ENCODE results near the gene MAP7D2. TPM values are rescaled to one million over a fixed set of nuclear protein-coding genes. Genes with fewer than 3 reads are reported as not detected.

MAP7D2 gene
- total RNA-seq, 4 donors from 2014 or later: 0.60 to 1.5 TPM; not detected in 2

DNA sequence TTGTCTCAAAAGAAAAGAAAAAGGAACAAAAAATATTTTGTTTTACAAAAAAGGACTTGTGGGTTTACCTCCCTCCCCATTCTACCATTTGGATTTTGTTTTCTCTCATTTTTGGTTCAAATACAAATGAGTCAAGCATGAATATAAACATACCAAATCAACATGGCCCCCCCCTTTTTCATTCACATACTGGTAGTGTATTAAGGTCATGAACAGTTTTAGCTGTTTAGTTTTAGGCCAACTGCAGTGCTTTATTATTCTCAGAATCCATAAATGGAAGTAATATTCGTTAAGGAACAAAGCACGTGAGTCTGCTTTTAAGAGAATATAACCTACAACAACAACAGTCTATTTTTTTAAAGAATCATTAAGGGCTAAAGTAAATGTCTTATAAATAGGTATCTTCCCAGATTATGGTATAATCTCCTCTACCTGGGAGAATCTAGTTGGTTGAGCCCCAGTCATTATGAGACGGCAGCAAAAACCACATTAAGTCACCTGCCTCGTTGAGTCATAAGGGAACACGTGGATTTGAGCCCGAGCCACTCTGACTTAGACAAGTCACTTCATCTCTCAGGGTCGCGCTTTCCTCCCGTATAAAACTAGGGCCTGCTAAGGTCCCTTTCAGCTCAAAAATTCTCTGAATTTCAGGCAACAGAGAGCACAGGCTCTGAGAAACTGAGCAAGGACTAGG is 152.5 kb downstream of the MAP7D2 start:
- TF ChIP-seq EP300 (IDR thresholded peaks at IDR 0.05): no peak
- TF ChIP-seq POLR2A (IDR thresholded peaks at IDR 0.05): no peak
- no peak for TF ChIP-seq CTCF (IDR thresholded peaks at IDR 0.05)
- Histone ChIP-seq H3K9me3 (no peaks in the 10 kb centered on the region), H3K36me3 (peaks cover 0 to 21% (median 0%) of the 10 kb centered on the region in 3 donors), H3K27me3 (no peaks in the 10 kb centered on the region), H3K4me3 (no peak overlapping the region), H3K27ac (no peak overlapping the region), H3K4me1 (no peaks in the 10 kb centered on the region)
- 75 to 88% methylated on average over 9 of the region's 9 CpGs for WGBS, 2 donors
- DNase-seq (ENCODE audit: low spot score in 2 of 2): no peak

DNA sequence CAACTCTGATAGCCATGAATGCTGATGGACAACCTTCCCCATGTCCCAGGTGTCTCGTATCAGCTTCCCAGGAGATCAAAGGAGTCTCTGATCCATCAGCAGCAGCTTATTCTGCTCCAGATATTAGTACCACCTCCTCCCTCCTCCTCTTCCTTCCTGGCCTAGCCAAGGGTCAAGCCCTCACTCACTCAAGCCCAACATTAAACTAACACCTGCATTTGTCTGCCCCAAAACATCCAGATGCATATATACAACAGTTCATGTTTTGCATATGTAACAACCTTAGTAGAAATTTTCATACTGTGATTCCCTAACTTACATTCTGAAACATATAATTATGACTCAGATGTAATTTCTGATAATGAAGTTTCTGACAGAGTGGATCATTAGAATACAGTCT is 155.8 kb downstream of the MAP7D2 start:
- Histone ChIP-seq H3K27ac (no peak overlapping the region), H3K27me3 (no peaks in the 10 kb centered on the region), H3K36me3 (peaks cover 0 to 16% (median 0%) of the 10 kb centered on the region in 3 donors), H3K9me3 (no peaks in the 10 kb centered on the region), H3K4me1 (peaks cover 0 to 8% (median 0%) of the 10 kb centered on the region in 4 donors), H3K4me3 (no peak overlapping the region)
- no peak for DNase-seq (ENCODE audit: low spot score in 2 of 2)
- 60 to 100% methylated on average over 1 of the region's 1 CpG for WGBS, 2 donors
- TF ChIP-seq POLR2A (IDR thresholded peaks at IDR 0.05) (no peak), CTCF (IDR thresholded peaks at IDR 0.05) (no peak), EP300 (IDR thresholded peaks at IDR 0.05) (no peak)

- DNase-seq (ENCODE audit: low spot score in 2 of 2): no peak
- no peaks in the 10 kb centered on the region for H3K27me3 ChIP-seq
- no peak overlapping the region for H3K27ac ChIP-seq
- peaks cover 0 to 19% (median 0%) of the 10 kb centered on the region in 4 donors for H3K4me1 ChIP-seq
- 81 to 90% methylated on average over 6 of the region's 6 CpGs for WGBS, 2 donors
- H3K9me3 ChIP-seq: no peaks in the 10 kb centered on the region
- peaks cover 0 to 8% (median 0%) of the 10 kb centered on the region in 3 donors for H3K36me3 ChIP-seq
- no peak overlapping the region for H3K4me3 ChIP-seq
- TF ChIP-seq CTCF (IDR thresholded peaks at IDR 0.05) (no peak), EP300 (IDR thresholded peaks at IDR 0.05) (no peak), POLR2A (IDR thresholded peaks at IDR 0.05) (no peak)
Observed at GRCh38 chrX:19958552-19959486, 157.9 kb downstream of the MAP7D2 start.

DNA sequence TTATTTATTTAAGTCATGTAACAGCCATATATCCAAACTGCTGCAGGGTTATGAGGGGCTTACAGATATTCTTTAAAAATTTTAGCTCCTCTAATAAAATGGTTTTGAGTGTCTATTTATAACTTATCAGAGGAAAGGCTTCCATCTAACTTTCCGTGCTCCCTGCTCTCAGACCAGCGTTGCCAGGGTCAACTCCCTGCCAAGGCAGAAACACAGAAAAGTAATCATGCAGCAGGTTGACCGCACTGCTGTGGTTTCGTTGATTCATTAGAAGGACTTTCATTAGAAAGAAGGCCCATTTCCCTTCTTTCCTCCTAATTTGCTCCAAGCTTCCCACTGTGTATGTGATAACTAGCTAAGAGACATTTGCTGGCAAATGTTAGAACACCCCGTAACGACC is 159.8 kb downstream of the MAP7D2 start:
- Histone ChIP-seq H3K4me3 (no peak overlapping the region), H3K9me3 (no peaks in the 10 kb centered on the region)
- 42 to 62% methylated on average over 6 of the region's 6 CpGs for WGBS, 2 donors

More for the DNA sequence above, 159.8 kb downstream of the MAP7D2 start:
- Histone ChIP-seq H3K27ac (no peak overlapping the region), H3K36me3 (no peaks in the 10 kb centered on the region), H3K4me1 (peaks cover 0 to 19% (median 0%) of the 10 kb centered on the region in 4 donors), H3K27me3 (no peaks in the 10 kb centered on the region)
- peak in 1 of 2 donors; percentile 8 for DNase-seq (ENCODE audit: low spot score in 2 of 2)
- no peak for TF ChIP-seq POLR2A (IDR thresholded peaks at IDR 0.05)
- no peak for TF ChIP-seq CTCF (IDR thresholded peaks at IDR 0.05)

Small RNA genes within 50 kb of the gene (small RNA-seq; reads per million reads assigned to genes)
- gene MIR23C: 0.38 reads per million
- gene RF00019: not detected
- gene RF00493: 34.4 reads per million, percentile 94 among the genes with 10 or more reads in this experiment
- not detected for gene RF00494

Other genes with a start within 250 kb of the MAP7D2 start
- gene SH3KBP1, start 229.3 kb downstream of the MAP7D2 start, total RNA-seq: 10 to 100 TPM; 17.3 to 24.5 (median 20.9) TPM
- gene BCLAF3, start 125.8 kb downstream of the MAP7D2 start, total RNA-seq: 10 to 100 TPM; 11.6 to 22.2 (median 16.5) TPM
- 10 to 100 TPM; 26.3 to 74.1 (median 53.8) TPM for gene EIF1AX, start 24.9 kb upstream of the MAP7D2 start, total RNA-seq
- gene RPS6KA3, start 150.0 kb upstream of the MAP7D2 start, total RNA-seq: 10 to 100 TPM; 22.0 to 33.9 (median 32.6) TPM

All from tibial nerve (tissue), 4 donors.